Activated naive CD4-positive, alpha-beta T cell (primary cell): ENCODE data around the gene TNKS2.
"Not testable (repeated sequence)": the region's sequence is repeated elsewhere in the genome, so short reads cannot be mapped to it uniquely, and the experiment has no call there.

Experiments used
- DNase-seq, 4 experiments: peaks; one replicate each; lab custom pipeline; 2025; lab: John Stamatoyannopoulos, UW

Gene TNKS2

DNA sequence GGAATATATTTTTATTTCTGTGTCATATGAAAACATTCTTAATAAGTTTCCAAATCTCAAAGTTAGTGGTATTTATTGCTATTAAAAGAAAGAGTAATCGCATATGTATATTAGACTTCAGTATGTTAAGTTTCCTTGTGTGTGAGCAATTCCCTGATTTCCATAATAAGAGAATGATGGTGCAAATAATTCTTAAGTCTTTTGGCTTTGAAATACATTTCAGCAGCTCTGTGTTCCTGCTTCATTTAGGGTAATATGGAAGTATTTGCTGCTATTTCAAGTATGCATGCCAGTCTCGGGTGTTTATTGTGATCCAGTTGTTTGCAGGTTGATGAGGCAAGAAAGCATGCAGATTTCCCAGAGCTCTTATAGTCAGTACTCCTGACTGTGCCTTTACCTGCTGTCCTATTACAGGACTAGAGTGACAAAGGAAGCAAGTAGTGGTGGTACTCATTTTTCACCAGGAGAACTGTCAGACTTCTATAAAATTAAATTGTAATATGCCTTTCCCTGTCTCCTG lies 67.4 kb downstream of the TNKS2 start:
- DNase-seq, result no peak

DNA sequence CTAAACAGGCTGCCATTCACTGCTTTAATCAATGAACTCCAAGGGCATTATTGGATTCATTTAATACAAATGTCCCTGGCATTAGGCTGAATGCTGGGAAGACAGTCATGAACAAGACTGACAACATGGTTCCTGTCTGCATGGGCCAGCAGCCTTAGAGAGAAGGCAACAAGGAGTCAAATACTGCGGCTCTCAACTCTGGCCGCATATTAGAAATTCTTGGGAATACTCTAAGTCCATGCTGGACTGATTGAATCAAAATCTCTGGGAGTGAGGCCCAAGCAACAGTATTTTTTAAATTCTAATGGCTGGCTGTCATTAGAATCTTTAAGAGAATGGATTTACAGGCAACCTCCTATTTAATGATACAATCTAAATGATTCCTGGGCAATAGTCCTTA lies 76.9 kb downstream of the TNKS2 start:
- no peak for DNase-seq

DNA sequence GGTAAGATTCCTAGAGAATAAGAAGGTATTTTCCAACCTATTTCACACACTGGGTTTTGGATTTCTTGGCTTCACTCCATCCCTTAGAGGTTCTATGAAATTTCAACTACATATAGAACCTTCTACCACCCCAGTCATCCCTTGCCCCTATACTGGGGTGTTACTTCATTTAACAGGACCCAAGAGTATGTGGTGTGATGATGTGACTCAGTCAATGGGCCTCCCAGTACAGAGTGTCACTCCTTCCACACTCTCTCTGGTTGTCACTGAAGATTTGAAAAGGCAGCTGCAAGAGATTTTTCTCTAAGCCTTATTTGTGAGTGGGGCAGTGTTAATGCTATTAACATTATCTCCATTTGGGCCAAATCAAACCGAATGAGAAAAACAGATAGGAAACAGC lies 77.6 kb downstream of the TNKS2 start:
- no peak for DNase-seq

DNA sequence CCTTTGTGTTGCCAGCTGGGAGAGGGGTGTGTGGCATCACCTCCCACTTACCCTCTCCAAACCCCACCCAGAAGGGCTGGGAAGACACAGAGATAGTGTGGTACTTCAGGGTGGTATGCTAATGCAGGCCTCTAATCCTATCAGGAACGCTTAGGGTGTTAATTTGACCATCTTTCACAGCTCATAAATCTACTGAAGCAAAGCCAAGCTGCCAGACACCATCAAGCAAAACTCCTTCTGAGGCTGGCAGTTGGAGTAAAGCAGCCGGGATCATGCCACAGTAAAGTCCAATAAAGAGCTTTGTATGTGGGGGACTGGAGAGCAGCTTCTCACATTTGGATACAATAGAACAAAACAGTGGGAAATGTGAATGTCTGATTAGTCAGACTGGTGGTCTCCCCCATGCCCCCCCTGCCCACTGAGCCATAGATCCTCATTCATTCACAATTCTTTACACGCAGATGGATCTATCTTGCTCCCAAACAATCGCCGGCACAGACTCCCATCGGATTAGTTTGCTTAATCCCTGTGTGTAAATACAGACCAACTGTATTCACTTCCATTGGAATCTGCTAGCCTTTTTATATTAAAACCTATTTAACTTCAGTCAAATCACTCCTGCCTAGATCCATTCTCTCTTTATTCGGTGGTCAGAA lies 81.4 kb downstream of the TNKS2 start:
- DNase-seq, result no peak

DNA sequence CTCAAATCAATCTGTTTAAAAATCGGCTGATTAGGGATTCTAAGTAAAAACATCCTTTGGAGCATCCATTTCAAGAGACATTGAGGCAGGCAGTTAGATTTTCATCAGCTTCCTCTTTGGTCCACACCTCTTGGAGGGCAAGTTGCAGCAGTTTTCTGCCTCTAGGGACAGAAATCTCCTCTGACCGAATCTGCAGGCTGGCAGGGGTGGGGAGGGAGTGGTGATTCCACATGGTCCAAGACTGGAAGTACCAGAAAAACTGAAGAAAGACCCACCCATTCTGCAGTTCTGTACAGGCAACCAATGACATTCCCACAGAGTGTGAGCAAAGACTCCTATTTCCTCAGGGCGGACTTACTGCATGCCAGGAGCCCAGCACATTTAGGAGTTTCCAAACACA lies 82.1 kb downstream of the TNKS2 start:
- no peak for DNase-seq

DNA sequence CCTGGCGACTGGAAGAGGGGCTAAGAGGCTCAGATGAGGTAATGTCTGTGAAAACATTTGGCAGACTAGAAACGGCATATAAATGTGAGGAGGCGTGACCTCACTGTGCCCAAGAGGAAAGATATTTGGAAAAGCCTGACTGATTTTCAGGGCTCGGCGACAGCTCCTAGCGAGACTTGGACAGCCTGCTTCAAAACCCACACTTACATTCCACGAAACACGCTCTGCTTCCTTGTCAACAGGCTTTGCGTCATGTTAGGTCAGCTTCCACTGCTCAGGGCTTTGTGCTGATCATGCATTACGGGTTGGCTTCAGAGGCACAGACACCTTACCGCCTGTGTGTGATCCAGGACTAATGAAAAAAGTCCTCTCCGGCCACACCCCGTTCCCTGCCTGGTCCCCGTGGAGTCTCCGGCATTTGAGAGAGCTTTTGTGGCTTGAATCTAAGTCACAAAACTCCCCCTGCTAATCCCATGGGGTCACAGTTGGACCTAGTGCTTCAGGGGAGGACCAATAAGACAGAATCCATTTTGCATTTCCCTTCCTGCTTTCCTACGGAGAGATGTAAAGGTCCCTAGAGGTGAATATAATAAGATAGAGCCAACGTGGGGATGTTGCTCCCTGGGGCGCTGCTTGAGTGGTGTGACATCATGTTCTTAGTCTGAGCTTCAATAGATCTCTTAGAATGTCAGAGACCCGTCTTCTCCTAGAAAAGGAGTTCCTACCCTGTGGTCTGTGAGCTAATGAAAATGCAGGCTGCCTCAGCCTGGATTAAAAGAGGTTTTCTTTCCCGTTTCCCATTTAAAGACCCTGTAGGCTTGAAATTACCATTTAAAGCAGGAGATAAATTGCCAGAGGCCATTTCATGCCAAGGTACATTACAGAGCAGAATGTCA lies 85.6 kb downstream of the TNKS2 start:
- no peak for DNase-seq

DNA sequence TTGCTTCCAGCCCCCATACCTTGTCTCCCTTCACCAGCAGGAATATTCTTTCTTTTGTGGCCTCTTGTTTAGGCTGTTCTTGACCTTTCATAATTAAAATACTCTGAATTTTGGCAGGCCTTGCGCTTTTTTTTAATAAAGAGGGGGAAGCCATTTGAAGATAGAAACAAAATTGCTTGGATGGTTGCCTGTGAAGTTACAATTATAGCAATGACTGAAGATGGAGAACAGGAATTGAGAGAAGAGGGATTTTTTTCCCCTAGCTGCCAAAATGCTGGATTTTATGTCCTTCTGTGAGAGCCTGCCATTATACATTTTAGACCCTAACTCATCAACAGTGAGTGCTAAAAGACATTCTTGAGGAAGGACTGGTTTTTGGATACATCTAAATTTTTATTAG lies 86.3 kb downstream of the TNKS2 start:
- no peak for DNase-seq

DNA sequence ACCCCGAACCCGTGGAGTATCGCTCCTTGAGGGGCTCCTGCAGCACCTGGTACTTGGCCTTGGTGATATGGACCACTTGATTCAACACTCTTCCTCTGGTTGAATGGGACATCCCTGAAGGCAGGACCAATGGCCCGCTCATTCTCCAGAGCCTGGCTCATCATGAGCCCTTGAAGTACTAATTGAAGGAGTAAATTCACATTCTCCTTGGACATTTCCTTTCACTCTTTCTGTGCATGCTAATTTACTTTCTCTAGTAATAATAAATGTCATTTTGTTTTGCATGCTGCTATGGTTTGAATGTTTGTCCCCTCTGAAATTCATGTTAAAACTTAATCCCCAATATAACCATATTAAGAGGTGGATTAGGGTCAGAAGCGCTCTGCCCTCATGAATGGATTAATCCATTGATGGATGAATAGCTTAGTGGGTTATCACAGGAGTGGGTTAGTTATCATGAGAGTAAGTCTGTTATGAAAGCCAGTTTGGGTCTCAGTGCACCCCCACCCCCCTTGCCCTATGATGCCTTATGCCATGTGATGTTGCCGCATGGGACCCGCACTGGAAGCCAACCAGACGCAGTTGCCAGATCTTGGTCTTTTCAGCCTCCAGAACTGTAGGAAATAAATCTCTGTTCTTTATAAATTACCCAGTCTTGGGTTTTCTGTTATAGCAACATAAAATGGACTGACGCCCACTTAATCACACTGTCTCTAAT lies 87.3 kb downstream of the TNKS2 start:
- no peak for DNase-seq

DNA sequence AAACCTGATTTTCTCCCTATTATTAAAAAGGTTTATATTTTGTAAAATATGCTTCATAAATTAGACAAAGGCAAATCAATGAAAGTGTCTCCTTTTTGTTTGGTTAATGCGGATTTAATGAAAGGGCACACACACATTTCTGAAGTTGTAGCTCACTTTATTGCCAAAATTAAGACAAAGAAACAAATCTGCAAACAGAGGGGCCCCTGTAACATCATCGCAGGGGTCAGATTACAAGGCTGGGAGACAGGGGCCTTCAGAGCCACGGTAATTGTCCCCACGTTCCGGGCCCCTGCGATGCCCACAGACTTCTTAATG lies 88.7 kb downstream of the TNKS2 start:
- no peak for DNase-seq

DNA sequence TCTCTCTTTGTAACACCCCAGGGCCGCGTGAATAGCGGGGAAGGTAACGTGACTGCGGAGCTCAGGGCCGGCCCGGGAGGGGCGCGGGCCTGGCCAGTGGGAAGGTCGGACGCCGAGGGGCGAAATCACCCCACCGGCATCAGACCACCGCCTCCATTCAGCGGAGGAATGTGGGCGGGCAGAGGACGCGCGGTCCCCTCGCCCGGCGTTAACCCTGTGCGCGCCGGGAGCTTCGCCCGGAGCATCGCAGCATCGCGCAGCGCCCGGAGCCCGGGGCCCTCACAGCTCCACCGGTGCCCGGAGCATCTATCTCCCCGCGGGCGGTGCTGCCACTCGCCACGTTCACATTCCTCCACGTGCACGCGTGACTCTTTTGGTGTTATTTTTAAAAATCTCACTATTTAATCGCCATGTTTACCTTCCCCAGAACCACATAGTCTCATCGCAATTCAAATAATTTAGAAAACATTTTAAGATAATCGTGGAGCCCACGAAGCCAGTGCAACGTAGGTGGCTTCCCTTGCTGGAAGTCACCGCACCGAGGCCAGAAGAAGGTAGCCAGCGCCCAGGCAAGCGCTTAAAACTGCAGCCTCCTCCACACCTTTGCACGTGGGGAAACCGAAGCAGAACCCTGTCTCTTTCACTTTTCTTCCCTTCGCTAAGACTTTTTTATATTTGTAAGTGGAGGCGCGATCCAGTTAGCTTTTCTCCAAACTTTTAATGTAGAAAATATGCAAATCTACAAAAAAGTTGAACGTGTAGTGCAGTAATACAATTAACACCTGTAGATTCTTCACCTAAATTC lies 89.2 kb downstream of the TNKS2 start:
- DNase-seq, result peak in 1 of 4 experiments; percentile 17

DNA sequence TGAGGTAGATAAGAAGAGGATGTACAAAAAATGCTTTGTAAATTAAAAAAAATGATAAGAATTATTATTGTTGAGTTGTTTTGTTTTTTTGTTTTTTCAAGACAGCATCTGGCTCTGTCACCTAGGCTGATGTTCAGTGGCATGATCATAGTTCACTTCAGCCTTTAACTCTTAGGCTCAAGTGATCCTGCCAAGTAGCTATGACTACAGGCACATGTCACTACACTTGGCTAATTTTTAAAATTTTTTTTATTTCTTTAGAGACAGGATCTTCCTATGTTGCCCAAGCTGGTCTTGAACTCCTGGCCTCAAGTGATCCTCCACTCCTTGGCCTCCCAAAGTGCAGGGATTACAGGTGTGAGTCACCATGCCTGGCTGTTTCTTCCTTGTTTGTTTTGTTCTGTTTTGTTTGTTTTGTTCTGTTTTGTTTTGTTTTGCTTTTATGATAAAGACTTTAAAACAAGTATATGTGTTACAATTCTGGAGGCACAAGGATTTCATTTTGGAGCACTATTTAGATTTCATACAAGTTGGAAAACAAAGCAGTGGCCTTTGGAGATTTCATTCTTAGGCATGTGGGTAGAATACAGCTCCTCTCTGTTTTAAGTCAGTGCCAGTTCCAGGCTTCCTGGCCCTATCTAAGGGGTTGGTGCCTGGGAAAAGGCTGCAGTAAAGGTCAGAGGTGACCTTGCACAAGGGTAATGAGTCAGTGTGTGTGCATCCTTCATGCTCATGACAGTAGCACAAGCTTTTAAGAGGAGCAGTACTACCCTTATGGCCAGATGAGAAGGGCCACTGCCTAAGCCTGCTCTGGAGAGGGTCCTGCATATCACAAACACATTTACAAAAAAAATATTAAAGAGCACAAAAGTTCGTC lies 93.1 kb downstream of the TNKS2 start:
- DNase-seq, result no peak

DNA sequence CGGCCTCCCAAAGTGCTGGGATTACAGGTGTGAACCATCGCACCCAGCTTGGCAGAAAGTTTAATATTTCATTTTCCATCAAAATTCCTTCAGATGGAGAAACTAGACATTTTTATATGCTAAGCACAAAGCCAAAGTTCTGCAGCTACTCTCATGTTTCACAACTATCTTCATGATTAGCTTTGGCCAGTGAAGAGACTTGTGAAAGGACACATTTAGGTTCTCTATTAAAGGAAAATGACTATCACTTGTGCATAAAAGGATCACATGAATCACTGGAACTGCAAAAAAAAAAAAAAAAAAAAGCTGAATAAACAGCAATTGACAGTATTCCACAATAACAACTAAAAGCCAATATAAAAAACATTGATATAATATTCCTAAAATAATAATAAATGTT lies 94.8 kb downstream of the TNKS2 start:
- no peak for DNase-seq

DNA sequence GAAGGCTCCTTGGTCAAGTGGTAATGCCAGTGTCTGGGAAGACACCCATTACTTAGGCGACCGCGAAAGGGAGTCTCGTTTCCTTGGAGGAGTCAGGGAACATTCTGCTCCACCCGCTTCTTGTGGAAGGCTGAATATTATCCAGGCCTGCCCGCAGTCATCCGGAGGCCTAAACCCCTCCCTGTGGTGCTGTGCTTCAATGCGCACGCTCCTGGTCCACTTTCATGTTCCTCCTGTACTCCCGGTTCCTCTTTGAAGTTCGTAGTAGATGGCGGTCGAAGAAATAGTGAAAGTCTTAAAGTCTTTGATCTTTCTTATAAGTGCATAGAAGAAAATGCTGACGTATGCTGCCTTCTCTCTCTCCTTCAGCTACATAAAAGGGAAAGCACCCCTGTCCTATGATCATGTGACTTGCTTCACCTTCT lies 96.0 kb downstream of the TNKS2 start:
- DNase-seq, result not testable (repeated sequence)

DNA sequence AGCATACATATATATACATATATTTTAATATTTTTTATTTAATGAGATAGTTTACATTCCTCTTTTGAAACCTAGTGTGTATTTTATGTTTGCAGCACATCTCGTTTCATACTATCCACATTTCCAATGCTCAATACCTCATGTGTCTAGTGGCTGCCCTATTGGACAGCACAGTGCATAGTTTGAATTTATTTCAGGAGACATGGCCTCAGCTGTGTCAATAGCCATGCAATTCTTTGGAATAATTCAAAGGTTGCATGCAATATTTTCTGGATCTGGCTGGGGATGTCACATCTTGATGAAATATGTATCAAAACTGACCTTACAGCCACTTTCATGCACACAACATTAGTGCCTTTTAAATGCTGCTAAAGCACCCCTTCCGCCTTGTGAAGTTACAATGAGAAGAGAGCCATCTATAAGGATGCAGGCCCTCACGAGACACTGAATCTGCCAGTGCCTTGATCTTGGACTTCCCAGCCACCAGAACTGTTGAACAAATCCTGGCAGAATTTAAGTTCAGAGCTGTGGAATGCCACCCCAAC lies 98.1 kb downstream of the TNKS2 start:
- DNase-seq, result no peak

DNA sequence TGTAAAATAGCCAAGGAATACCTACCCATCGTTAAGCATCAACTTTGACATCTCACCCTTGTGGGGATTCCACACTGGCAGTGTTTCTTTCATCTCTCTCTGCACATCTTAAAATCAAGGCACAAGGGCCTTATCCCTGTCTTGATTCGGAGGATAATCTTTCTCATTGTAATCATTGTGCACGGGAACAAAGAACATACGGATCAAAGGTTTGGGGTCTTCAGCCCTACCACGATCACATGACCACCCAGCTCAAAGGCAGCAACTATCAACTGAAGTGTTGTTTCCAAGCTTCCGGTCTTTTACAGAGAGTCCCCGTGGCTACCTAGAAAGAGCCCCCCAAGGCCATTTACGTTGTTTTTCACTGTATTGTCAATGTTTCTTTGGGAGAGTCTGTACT lies 99.2 kb downstream of the TNKS2 start:
- no peak for DNase-seq

DNA sequence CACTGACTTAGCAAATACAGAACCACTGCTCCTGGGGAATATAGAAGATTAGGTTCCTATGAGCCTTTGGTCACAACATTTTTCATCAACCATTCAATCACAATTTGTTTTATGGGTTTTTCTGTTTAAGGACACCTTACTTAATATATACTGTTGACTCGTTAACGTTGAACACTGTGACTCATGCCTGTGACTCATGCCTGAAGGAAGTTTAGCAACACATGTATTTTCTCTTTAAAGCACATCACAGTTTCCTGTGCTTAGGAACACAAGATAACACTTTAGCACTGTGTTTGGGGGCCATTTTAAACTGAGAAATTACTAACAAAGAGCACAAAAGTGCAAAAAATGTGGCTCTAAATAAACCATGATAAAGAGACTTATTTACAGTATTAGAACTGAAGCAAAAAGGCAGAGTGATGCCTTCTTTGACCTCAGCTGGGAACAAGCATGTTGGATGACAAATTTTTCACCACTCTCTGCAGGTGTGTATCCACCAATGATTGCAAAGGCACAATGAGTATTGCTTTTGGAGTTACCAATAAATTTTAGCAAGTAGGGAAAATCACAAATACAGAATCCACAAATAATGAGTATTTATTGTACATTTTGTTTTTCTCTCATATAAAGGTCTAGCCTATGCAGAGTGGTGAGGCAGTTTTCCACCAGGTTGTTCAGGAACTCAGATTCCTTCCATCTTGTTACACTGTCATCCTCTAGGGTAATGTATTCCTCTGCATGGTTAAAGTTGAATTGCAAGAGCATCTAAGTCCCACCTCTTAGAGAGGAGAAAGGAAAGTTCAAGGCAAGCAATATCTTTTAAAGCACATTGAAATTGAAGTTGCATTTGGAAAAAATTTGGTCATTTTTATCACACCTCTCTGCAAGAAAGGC lies 103.8 kb downstream of the TNKS2 start:
- DNase-seq, result no peak

DNA sequence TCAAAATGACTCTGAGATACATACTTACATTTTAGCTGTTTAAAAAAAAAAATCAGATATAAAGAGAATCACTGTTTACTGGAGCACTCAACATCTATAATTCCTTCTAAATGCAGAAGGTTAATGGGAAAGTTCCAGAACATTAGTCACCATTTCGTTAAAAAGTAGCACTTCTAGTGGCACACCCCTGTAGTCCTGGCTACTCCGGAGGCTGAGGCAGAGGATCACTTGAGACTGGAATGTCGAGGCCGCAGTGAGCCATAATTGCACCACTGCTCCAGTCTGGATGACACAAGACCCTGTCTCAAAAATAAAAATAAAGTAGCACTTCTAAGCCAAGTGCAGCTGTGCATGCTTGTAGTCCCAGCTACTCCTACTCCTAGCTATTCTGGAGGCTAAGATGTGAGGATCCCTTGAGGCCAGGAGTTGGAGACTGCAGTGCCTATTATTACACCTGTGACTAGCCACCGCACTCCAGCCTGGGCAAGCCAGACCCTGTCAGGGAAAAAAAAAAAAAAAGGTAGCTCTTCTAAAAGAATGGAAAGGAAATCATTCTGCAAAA lies 108.9 kb downstream of the TNKS2 start:
- no peak for DNase-seq

DNA sequence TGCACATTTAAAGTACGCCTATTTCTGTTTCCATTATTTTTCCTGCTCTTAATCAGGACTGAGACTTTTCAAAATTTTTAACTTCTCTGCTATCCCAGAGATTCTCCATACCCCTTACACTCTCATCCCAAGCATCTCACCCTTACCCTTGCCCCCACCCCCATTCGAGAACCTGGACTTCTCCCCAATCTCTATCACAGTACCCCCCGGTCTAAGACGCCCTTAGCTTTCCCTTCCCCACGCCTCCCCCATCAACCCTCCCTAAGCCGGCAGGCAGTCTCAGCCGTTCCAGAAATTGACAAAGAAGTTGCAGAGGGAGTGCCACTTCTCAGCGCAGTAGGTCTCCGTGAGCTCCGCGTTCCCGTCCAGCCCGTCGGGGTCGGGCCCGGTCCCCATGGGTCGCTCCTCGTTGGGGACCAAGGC lies 109.7 kb downstream of the TNKS2 start:
- DNase-seq, result no peak
